ENCODE results near the gene POU5F1. TPM values are rescaled to one million over a fixed set of nuclear protein-coding genes. Genes with fewer than 3 reads are reported as not detected.

The POU5F1 gene
- total and polyA plus RNA-seq, 2 of the 4 experiments (the other 2 are of a cell fraction): not detected

DNA sequence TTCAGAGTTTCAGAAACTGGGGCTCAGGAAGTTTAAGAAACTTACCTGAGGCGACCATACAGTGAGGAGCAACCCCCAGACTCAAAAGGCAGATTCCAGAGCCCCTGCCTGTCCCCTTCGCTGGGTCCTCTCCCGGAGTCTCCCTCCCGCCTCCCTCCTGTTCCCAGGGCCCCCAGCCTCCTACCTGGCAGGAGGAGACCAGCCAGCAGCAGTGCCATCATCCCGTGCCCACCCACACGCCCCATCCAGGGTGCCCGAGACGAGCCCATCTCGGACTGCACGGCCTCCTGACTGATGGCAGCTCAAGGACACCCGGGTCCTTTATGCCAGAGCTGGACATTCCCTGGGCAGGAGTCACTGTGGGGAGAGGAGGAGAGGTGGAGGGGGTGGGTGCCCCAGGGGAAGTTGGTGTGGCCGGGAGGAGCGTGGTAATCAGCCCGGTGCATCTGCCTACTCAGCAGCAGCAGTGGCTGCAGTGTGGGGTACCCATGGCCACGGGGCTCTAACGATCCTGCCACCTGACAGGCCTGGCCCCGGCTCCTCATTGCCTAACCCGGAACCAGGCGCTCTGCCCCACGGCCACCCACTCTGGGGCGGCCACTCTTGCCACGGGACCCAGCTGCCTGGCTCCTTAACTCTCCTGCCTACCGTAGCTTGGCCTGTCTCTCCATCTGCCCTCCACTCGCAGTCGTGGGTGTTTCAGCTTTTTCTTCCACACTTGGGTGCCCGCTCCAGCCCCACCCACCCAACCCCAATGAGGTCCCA is 50.1 kb downstream of the POU5F1 start, which contains the start of gene CDSN:
CDSN (minus strand) TSS at position 296 of the 765 bp plus-strand sequence; CDS start at position 269, 27 bp downstream.
- no peak within 1 kb of the TSS for H3K4me2 ChIP-seq (ENCODE audit: low read depth, low read length)
- peaks cover 2% of the 10 kb centered on the region for H3K4me1 ChIP-seq (ENCODE audit: control insufficient read depth, insufficient read depth, low read length)
- no peaks in the 10 kb centered on the region for H3K36me3 ChIP-seq (ENCODE audit: control insufficient read depth, insufficient read depth, low read length)
- no peaks in the 10 kb centered on the region for H3K9me3 ChIP-seq (ENCODE audit: control insufficient read depth, insufficient read depth, low read length)
- peaks cover 3% of the 10 kb centered on the region; the same call in 1 of the 2 replicates for H3K27me3 ChIP-seq (ENCODE audit: control insufficient read depth, insufficient read depth, low read length)
- H3K9me1 ChIP-seq (ENCODE audit: insufficient read depth, low read length): peaks cover under 1% of the 10 kb centered on the region
- in situ Hi-C loops (cut with MboI; ENCODE audit: low sequenced_read_pairs) (no loop called here), intact Hi-C loops (cut with micrococcal nuclease) (no loop called here), dilution Hi-C loops (cut with HindIII; ENCODE audit: low sequenced_read_pairs, unreplicated experiment) (no loop called here)
- no peak within 1 kb of the TSS for H2AK5ac ChIP-seq (ENCODE audit: low read depth, low read length)
- BruUV-seq (replicated peaks): no TSS peak
- ChIA-PET CTCF (no interaction called here), POLR2A (ENCODE audit: unreplicated experiment) (no interaction called here)
- H3K14ac ChIP-seq (replicated peaks; ENCODE audit: low read depth, low read length): no peak within 1 kb of the TSS
- 92% methylated on average over 16 of the region's 26 CpGs; no CpG with 5 or more reads in 1 of the 2 experiments for WGBS, 2 experiments (ENCODE audit: extremely low coverage in 2 of 2, insufficient read length in 1 of 2)
- H4K20me1 ChIP-seq (ENCODE audit: insufficient read depth, low read length): no peaks in the 10 kb centered on the region
- no peak within 1 kb of the TSS for H2BK5ac ChIP-seq (ENCODE audit: low read depth, low read length, poor library complexity, severe bottlenecking)
- H3K4me3 ChIP-seq (ENCODE audit: insufficient read depth, low read depth, low read length): no peak within 1 kb of the TSS
- H2BK120ac ChIP-seq (ENCODE audit: low read depth, low read length): no peak within 1 kb of the TSS
- no peak within 1 kb of the TSS for H3K27ac ChIP-seq (ENCODE audit: insufficient read depth, low read length)
- no peak within 1 kb of the TSS for H4K91ac ChIP-seq (ENCODE audit: insufficient read depth, low read depth, low read length)
- no peak for ATAC-seq (ENCODE audit: low read depth)
- H3K79me1 ChIP-seq (ENCODE audit: low read depth in 1 of 2, low read length in 2 of 2): peaks cover 0 to 3% of the 10 kb centered on the region in 2 experiments; a peak in 2 of 4 replicates
- no peak within 1 kb of the TSS for H2BK15ac ChIP-seq (ENCODE audit: low read depth, low read length)
- no peak for TF ChIP-seq MAZ (IDR thresholded peaks at IDR 0.05; ENCODE audit: borderline replicate concordance, low read depth, low read length)
- no peak for TF ChIP-seq CEBPB (IDR thresholded peaks at IDR 0.05; ENCODE audit: low read depth, low read length)
- TF ChIP-seq POLR2A (IDR thresholded peaks at IDR 0.05; ENCODE audit: low read depth, low read length): no peak
- TF ChIP-seq, protein P1, sequence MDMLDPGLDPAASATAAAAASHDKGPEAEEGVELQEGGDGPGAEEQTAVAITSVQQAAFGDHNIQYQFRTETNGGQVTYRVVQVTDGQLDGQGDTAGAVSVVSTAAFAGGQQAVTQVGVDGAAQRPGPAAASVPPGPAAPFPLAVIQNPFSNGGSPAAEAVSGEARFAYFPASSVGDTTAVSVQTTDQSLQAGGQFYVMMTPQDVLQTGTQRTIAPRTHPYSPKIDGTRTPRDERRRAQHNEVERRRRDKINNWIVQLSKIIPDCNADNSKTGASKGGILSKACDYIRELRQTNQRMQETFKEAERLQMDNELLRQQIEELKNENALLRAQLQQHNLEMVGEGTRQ (IDR thresholded peaks at IDR 0.05; ENCODE audit: low read depth, low read length): no peak
- TF ChIP-seq, protein P2, sequence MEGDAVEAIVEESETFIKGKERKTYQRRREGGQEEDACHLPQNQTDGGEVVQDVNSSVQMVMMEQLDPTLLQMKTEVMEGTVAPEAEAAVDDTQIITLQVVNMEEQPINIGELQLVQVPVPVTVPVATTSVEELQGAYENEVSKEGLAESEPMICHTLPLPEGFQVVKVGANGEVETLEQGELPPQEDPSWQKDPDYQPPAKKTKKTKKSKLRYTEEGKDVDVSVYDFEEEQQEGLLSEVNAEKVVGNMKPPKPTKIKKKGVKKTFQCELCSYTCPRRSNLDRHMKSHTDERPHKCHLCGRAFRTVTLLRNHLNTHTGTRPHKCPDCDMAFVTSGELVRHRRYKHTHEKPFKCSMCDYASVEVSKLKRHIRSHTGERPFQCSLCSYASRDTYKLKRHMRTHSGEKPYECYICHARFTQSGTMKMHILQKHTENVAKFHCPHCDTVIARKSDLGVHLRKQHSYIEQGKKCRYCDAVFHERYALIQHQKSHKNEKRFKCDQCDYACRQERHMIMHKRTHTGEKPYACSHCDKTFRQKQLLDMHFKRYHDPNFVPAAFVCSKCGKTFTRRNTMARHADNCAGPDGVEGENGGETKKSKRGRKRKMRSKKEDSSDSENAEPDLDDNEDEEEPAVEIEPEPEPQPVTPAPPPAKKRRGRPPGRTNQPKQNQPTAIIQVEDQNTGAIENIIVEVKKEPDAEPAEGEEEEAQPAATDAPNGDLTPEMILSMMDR (conservative IDR thresholded peaks at IDR 0.05; ENCODE audit: low read depth, low read length): no peak
- no peak for TF ChIP-seq BHLHE40 (IDR thresholded peaks at IDR 0.05; ENCODE audit: low read depth, low read length)
- no peak for TF ChIP-seq MAFK (IDR thresholded peaks at IDR 0.05; ENCODE audit: low read depth, low read length)
- no peak for TF ChIP-seq SMC3 (IDR thresholded peaks at IDR 0.05; ENCODE audit: low read depth, low read length)
- no peak for TF ChIP-seq RAD21 (IDR thresholded peaks at IDR 0.05; ENCODE audit: low read length)
- no peak within 1 kb of the TSS for H4K5ac ChIP-seq (ENCODE audit: low read depth, low read length)
- H3K18ac ChIP-seq (ENCODE audit: low read depth, low read length): no peak within 1 kb of the TSS
- no peak within 1 kb of the TSS for H3K56ac ChIP-seq (ENCODE audit: extremely low read depth, insufficient read depth, low read length)
- no peak within 1 kb of the TSS for H2AK9ac ChIP-seq (replicated peaks; ENCODE audit: low read depth, low read length, poor library complexity)
- no peak for DNase-seq
- H2BK20ac ChIP-seq (ENCODE audit: low read depth, low read length): no peak within 1 kb of the TSS
- no peak within 1 kb of the TSS for H3K4ac ChIP-seq (ENCODE audit: low read depth, low read length)
- H2AFZ ChIP-seq (replicated peaks; ENCODE audit: low read length, poor library complexity): no peak within 1 kb of the TSS
- no peak within 1 kb of the TSS for H4K8ac ChIP-seq (ENCODE audit: low read depth in 2 of 2, low read length in 2 of 2)
- H3K9ac ChIP-seq (ENCODE audit: low read depth, low read length): no peak within 1 kb of the TSS
- no peak within 1 kb of the TSS for H3K23ac ChIP-seq (ENCODE audit: low read depth, low read length)
